Suprapubic skin (tissue), 4 donors: ENCODE measurements around the gene CECR2. TPM values are rescaled to one million over a fixed set of nuclear protein-coding genes. Genes with fewer than 3 reads are reported as not detected.

Experiments
- DNase-seq, 2 donors: peaks; one replicate each; pipeline ENCODE4 v3.0.0-alpha.2; 2019; ENCODE audit warnings: low spot score in 2 of 2
- H3K27ac ChIP-seq: fragments of 200-600 bp; sonication (generic); one replicate; pipeline ENCODE4 v1.5.1; 2019
- H3K27me3 ChIP-seq: fragments of 200-600 bp; sonication (generic); one replicate; pipeline ENCODE4 v1.5.1; 2019
- H3K36me3 ChIP-seq: fragments of 200-600 bp; sonication (generic); one replicate; pipeline ENCODE4 v1.5.1; 2019
- H3K4me1 ChIP-seq: fragments of 200-600 bp; sonication (generic); one replicate; pipeline ENCODE4 v1.5.1; 2019
- H3K4me3 ChIP-seq: fragments of 200-600 bp; sonication (generic); one replicate; pipeline ENCODE4 v1.5.1; 2019; ENCODE audit warnings: mild to moderate bottlenecking
- H3K9me3 ChIP-seq: fragments of 200-600 bp; sonication (generic); one replicate; pipeline ENCODE4 v1.5.1; 2019
- EP300 ChIP-seq: sonication (generic); formaldehyde crosslinking; IDR thresholded peaks from one replicate; pipeline ENCODE4 v1.6.1; 2017; ENCODE audit warnings: antibody characterized with exemption
- POLR2A ChIP-seq, 2 donors: fragments of 450-650 bp; IDR thresholded peaks; one replicate each; pipeline ENCODE4 v1.6.1; 2017; ENCODE audit warnings: antibody characterized with exemption in 2 of 2, mild to moderate bottlenecking in 2 of 2, moderate library complexity in 2 of 2
- POLR2AphosphoS5 ChIP-seq, 3 donors: sonication (generic); formaldehyde crosslinking; IDR thresholded peaks; one replicate each; pipeline ENCODE4 v1.6.1; 2017; ENCODE audit warnings: antibody characterized with exemption in 3 of 3
- WGBS: methylation state at CpG from one replicate; pipeline ENCODE4 v1.1.5; 2018; 5-methylcytosine and 5-hydroxymethylcytosine counted together
- total RNA-seq, 4 donors: library from RNA; depleted of rRNA; stranded (reverse); fragments of >200 nt; gene quantifications; one replicate each; pipeline ENCODE4 v1.1.0, GENCODE V29; 2016
- TF ChIP-seq, protein P1 (sequence below), 2 donors: fragments of 200-600 bp in 1 of 2; fragments of 450-650 bp in 1 of 2; sonication (generic) in 1 of 2; IDR thresholded peaks; one replicate each; pipeline ENCODE4 v1.5.1; 2016 to 2019; ENCODE audit warnings: antibody characterized with exemption in 2 of 2, mild to moderate bottlenecking in 1 of 2, moderate library complexity in 1 of 2

Gene CECR2
- total RNA-seq, 4 donors from 2014 or later = 2.5 to 3.9 (median 3.7) TPM

DNA sequence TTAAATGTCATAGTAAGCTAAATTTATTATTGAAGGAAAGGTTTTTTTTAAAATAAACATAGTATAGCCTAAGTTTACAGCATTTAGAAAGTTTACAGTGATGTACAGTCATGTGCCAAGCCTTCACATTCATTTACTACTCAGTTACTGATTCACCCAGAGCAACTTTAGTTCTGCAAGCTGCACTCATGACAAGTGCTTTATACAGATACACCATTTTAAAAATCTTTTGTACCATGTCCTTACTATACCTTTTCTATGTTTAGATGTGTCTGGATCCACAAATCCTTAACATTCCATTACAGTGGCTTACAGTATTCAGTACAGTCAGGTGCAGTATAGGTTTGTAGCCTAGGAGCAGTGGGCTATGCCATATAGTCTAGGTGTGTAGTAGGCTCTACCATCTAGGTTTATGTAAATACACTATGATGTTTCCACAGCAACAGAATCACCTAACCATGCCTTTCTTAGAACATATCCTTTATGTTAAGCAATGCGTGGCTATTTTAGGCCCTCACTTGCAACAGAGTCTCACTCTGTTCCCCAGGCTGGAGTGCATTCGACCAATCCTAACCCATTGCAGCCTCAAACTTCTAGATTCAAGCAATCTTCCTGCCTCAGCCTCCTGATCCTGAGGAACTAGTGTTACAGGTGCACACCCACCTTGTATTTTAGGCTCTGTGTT is 114.6 kb downstream of the CECR2 start:
- no peaks in the 10 kb centered on the region for H3K4me1 ChIP-seq
- WGBS = 85% methylated on average over 2 of the region's 2 CpGs
- TF ChIP-seq, protein P1, sequence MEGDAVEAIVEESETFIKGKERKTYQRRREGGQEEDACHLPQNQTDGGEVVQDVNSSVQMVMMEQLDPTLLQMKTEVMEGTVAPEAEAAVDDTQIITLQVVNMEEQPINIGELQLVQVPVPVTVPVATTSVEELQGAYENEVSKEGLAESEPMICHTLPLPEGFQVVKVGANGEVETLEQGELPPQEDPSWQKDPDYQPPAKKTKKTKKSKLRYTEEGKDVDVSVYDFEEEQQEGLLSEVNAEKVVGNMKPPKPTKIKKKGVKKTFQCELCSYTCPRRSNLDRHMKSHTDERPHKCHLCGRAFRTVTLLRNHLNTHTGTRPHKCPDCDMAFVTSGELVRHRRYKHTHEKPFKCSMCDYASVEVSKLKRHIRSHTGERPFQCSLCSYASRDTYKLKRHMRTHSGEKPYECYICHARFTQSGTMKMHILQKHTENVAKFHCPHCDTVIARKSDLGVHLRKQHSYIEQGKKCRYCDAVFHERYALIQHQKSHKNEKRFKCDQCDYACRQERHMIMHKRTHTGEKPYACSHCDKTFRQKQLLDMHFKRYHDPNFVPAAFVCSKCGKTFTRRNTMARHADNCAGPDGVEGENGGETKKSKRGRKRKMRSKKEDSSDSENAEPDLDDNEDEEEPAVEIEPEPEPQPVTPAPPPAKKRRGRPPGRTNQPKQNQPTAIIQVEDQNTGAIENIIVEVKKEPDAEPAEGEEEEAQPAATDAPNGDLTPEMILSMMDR (IDR thresholded peaks at IDR 0.05) = no peak
- TF ChIP-seq POLR2A (IDR thresholded peaks at IDR 0.05) (no peak), POLR2AphosphoS5 (IDR thresholded peaks at IDR 0.05) (no peak), EP300 (no peak)
- no peak overlapping the region for H3K27ac ChIP-seq
- H3K9me3 ChIP-seq = no peaks in the 10 kb centered on the region
- no peaks in the 10 kb centered on the region for H3K27me3 ChIP-seq
- no peak for DNase-seq
- H3K4me3 ChIP-seq = no peak overlapping the region
- no peaks in the 10 kb centered on the region for H3K36me3 ChIP-seq

DNA sequence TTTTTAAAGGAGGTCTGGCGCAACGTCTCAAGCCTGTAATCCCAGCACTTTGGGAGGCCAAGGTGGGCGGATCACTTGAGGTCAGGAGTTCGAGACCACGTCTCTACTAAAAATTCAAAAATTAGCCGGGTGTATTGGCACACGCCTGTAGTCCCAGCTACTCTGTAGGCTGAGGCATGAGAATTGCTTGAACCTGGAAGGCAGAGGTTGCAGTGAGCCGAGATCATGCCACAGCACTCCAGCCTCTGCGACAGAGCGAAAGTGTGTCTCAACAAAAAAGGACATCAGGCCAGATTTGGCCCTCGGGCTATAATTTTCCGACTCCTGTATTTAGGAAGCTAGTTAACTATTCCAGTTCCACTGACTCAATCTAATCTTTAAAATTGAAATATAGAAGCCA is 115.3 kb downstream of the CECR2 start:
- DNase-seq = no peak
- Histone ChIP-seq H3K36me3 (no peaks in the 10 kb centered on the region), H3K9me3 (no peaks in the 10 kb centered on the region), H3K27me3 (no peaks in the 10 kb centered on the region), H3K4me3 (no peak overlapping the region), H3K27ac (no peak overlapping the region), H3K4me1 (no peaks in the 10 kb centered on the region)
- 80% methylated on average over 12 of the region's 12 CpGs for WGBS
- no peak for TF ChIP-seq POLR2A (IDR thresholded peaks at IDR 0.05)
- TF ChIP-seq POLR2AphosphoS5 (IDR thresholded peaks at IDR 0.05) = no peak
- TF ChIP-seq EP300 = no peak
- TF ChIP-seq, protein P1 (IDR thresholded peaks at IDR 0.05) = no peak

DNA sequence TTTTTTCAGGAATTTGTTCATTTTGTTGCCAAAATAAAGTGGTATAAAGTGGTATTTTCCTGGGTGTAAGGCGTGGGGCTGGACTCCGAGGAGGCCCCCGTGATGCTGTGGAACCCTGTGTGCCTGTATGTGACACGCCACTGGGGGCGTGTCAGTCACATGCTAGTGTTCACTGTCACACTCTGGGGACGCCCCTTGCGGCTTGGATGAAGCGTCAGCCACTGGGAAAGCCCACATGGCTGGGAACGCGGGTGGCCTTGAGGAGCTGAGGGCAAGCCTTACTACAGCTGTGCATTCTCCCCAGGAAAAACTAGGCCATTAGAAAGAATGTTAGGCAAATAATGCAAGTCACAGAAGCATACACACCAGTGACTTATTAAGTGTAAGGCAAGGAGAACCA is 117.1 kb downstream of the CECR2 start:
- no peaks in the 10 kb centered on the region for H3K4me1 ChIP-seq
- no peak for DNase-seq
- H3K9me3 ChIP-seq = no peaks in the 10 kb centered on the region
- H3K4me3 ChIP-seq = no peak overlapping the region
- H3K27me3 ChIP-seq = no peaks in the 10 kb centered on the region
- no peak overlapping the region for H3K27ac ChIP-seq
- H3K36me3 ChIP-seq = no peaks in the 10 kb centered on the region
- no peak for TF ChIP-seq POLR2A (IDR thresholded peaks at IDR 0.05)
- no peak for TF ChIP-seq POLR2AphosphoS5 (IDR thresholded peaks at IDR 0.05)
- TF ChIP-seq, protein P1 (IDR thresholded peaks at IDR 0.05) = no peak
- WGBS = 85% methylated on average over 10 of the region's 10 CpGs

DNA sequence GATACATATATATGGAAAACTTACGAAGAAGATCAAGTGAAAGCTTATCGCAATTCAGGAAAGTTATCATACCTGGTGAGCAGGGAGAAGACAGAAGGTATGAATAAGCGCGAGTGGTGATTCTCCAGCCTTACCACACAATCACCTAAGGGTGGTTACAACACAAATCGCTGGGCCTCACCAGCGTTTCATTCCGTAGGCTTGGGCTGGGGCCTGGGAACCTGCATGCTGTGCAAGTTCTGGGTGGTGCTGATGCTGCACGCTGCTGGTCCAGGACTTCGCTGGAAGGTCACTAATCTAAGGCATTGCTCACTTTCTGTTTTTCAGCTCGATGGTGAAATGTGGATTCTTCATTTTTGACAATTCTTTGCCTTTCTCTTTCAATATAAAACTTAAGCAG is 117.5 kb downstream of the CECR2 start:
- TF ChIP-seq POLR2AphosphoS5 (IDR thresholded peaks at IDR 0.05) (no peak), EP300 (no peak), POLR2A (IDR thresholded peaks at IDR 0.05) (no peak)
- TF ChIP-seq, protein P1 (IDR thresholded peaks at IDR 0.05) = no peak
- Histone ChIP-seq H3K9me3 (no peaks in the 10 kb centered on the region), H3K4me1 (no peaks in the 10 kb centered on the region), H3K4me3 (no peak overlapping the region), H3K27ac (no peak overlapping the region), H3K27me3 (no peaks in the 10 kb centered on the region), H3K36me3 (no peaks in the 10 kb centered on the region)
- DNase-seq = no peak
- 90% methylated on average over 10 of the region's 10 CpGs for WGBS

DNA sequence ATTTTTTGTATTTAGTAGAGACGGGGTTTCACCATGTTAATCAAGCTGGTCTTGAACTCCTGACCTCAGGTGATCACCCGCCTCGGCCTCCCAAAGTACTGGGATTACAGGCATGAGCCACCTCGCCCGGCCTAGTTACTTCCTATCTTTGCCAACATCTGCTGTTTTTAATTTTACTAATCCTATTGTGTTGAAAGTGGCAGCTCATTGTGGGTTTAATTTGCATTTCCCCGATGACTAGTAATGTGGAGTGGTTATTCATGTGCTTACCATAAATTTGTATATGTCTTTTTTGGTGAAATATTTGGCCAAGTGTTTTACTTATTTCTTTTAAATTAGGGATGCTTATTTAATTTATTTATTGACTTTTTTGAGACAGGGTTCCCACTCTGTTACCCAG is 119.8 kb downstream of the CECR2 start:
- no peaks in the 10 kb centered on the region for H3K4me1 ChIP-seq
- no peak overlapping the region for H3K4me3 ChIP-seq
- no peaks in the 10 kb centered on the region for H3K9me3 ChIP-seq
- no peaks in the 10 kb centered on the region for H3K27me3 ChIP-seq
- WGBS = 73% methylated on average over 6 of the region's 6 CpGs
- no peaks in the 10 kb centered on the region for H3K36me3 ChIP-seq
- H3K27ac ChIP-seq = no peak overlapping the region
- TF ChIP-seq, protein P1 (IDR thresholded peaks at IDR 0.05) = no peak
- no peak for TF ChIP-seq POLR2A (IDR thresholded peaks at IDR 0.05)
- TF ChIP-seq EP300 = no peak
- no peak for TF ChIP-seq POLR2AphosphoS5 (IDR thresholded peaks at IDR 0.05)
- DNase-seq = no peak
